Forelimb muscle (tissue), 1 donor: Measurements from ENCODE around the gene CLSTN3. TPM values are rescaled to one million over a fixed set of nuclear protein-coding genes. Genes with fewer than 3 reads are reported as not detected.

ENCODE experiments used
- DNase-seq: peaks from one replicate; pipeline ENCODE4 v3.0.0-alpha.2; 2013; ENCODE audit warnings: low read depth
- polyA plus RNA-seq: library from polyadenylated mRNA; unstranded; fragments of 120-200 nt; gene quantifications from one replicate; pipeline ENCODE4 v1.2.1, GENCODE V29; 2013; ENCODE audit not compliant: insufficient read length

The CLSTN3 gene
- polyA plus RNA-seq, 1 donor, result 13.5 TPM

GRCh38 chr12:7188562-7189397, 58.6 kb downstream of the CLSTN3 start:
- DNase-seq, result no peak

DNA sequence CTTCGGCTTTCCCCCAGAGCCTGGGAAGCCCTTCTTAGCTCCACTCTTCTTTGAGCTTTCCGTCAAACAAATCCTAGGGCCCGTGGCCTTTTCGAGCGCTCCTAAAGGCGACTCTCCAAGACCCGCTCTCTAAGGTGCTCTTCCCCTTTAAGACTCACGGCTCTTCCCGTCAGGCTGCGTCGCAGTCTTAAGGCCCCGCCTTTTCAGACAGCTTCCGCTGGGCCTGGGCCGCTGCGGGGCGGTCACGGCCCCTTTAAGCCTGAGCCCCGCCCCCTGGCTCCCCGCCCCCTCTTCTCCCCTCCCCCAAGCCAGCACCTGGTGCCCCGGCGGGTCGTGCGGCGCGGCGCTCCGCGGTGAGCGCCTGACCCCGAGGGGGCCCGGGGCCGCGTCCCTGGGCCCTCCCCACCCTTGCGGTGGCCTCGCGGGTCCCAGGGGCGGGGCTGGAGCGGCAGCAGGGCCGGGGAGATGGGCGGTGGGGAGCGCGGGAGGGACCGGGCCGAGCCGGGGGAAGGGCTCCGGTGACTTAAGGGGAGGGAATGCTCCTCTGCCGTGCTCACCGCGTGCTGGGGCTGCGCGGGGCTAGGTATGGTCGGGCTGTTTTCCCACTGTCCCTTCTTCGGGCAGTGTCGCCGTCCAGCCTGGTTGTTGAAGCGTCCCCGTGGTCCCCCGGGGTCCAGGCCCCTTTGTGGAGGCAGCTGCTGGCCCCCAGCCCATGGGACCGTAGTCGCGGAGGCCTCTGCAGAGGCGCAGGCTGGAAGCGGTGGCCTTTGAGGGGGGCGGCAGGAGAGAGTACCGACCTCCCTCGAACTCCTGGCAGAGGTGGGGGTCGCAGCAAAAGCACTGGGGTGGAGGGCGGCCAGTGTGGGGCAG, 59.5 kb downstream of the CLSTN3 start, which contains the start of gene PEX5:
PEX5 (plus strand) TSS at position 289 of the 870 bp plus-strand sequence. CDS start 692 bp downstream, outside the sequence.
- peak; percentile 86 for DNase-seq

DNA sequence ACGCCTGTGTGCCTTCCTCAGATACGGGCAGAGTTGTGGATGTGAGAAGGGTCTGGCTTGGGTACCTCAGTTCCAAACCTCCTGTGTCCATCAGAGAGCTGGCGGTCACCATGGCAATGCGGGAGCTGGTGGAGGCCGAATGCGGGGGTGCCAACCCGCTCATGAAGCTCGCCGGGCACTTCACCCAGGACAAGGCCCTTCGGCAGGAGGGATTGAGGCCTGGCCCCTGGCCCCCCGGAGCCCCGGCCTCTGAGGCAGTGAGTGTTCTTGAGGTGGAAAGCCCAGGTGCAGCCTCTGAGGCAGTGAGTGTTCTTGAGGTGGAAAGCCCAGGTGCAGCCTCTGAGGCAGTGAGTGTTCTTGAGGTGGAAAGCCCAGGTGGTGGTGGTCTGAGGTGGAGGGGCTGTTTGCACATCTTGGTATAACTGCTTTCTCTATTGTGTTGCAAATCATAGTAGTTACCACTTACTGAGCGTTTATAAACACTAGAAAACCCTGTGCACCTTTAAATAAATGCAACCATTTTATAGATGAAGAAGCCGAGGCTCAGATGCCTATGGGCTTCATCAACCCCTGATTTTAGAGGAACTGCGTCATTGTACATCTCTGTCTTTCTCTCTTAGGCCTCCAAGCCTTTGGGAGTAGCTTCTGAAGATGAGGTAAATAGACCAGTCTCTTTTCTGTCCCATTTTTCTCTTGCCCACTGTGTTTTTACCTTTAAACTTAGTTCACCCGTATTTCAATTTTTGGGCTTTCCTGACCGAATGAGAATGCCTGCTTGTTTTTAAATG, 60.3 kb downstream of the CLSTN3 start:
- DNase-seq, result no peak

DNA sequence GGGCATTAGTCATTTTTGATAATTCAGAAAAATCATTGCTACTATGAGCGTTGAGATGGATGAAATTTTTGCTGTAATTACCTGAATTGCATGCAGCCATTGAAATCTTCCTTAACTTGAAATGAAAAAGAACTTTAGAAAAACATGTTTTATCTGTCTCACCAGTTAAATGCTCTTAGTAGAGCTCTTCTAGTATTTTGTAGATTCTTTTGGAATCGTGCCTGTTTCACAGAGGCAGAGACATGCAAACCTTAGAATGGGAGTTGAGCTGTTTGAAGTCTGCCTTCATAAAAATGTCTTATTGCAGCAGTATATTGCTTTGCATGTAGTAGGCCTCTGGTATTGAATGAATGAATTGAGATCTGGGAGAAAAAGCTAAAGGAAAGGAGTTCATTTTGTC, 63.5 kb downstream of the CLSTN3 start:
- DNase-seq, result no peak

DNA sequence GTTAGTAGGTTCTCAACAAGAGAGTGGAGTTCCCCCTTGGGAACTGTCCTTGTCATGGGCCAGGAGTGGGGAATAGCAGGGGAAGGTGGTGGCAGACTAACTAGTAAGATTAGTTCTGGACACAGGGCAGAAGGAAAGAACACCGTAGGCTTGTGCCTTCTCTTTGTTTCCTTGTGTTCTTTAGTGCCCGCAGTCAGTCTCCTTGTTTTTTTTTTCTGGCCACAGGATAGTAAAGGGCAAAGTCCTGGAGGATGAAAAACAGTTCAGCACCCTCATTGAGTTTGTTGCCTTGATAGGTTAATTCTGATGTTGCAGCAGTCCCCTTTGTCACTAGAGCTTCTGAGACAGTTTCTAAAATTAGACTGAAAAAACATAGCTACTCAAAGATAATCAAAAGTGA, 67.7 kb downstream of the CLSTN3 start:
- no peak for DNase-seq

GRCh38 chr12:7203109-7203508, 72.9 kb downstream of the CLSTN3 start:
- no peak for DNase-seq

DNA sequence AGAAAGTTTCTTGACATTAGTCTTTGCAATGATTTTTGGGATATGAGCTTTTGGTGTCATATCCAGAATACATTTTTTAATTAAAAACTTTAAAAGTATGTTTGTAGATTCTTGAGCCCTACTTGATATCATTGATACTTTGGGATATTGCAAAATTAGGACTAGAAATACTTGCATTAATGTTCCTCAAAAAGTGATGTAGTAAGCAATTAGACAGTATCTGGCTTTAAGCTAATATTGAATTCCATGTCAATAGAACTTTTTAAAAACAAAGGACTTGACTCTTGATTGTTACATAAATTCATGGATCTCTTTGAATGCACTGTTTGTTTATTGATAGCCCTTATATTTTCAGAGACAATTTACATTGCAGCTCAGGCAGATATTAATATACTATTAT, 74.9 kb downstream of the CLSTN3 start:
- DNase-seq, result no peak

GRCh38 chr12:7206691-7207090, 76.5 kb downstream of the CLSTN3 start:
- DNase-seq, result no peak

- no peak for DNase-seq
Measured at GRCh38 chr12:7207866-7208625, 77.9 kb downstream of the CLSTN3 start.

Other genes with a start within 250 kb of the CLSTN3 start
- 10.5 TPM for gene LRRC23, start 225.5 kb upstream of the CLSTN3 start, polyA plus RNA-seq
- gene ENO2, start 215.8 kb upstream of the CLSTN3 start, polyA plus RNA-seq, result 6.1 TPM
- 70.4 TPM for gene ATN1, start 202.4 kb upstream of the CLSTN3 start, polyA plus RNA-seq
- not detected for gene RNU7-1, start 186.6 kb upstream of the CLSTN3 start, polyA plus RNA-seq
- gene C12orf57, start 186.3 kb upstream of the CLSTN3 start, polyA plus RNA-seq, result 155 TPM
- 5.0 TPM for gene PTPN6, start 179.0 kb upstream of the CLSTN3 start, polyA plus RNA-seq
- gene PHB2, start 159.7 kb upstream of the CLSTN3 start, polyA plus RNA-seq, result 304 TPM
- gene EMG1, start 159.5 kb upstream of the CLSTN3 start, polyA plus RNA-seq, result 28.8 TPM
- 20.1 TPM for gene LPCAT3, start 111.9 kb upstream of the CLSTN3 start, polyA plus RNA-seq
- 66.4 TPM for gene C1S, start 69.7 kb upstream of the CLSTN3 start, polyA plus RNA-seq
- gene C1R, start 37.9 kb upstream of the CLSTN3 start, polyA plus RNA-seq, result 80.9 TPM
- 10.5 TPM for gene C1RL, start 21.2 kb upstream of the CLSTN3 start, polyA plus RNA-seq
- gene RBP5, start 1.5 kb upstream of the CLSTN3 start, polyA plus RNA-seq, result 2.4 TPM
- gene PEX5, start 59.3 kb downstream of the CLSTN3 start, polyA plus RNA-seq, result 40.0 TPM
- gene ACSM4, start 173.7 kb downstream of the CLSTN3 start, polyA plus RNA-seq, result 0.09 TPM